Effector CD8-positive, alpha-beta T cell (primary cell): ENCODE results near the gene PTGDR2.

Experiments
- DNase-seq: peaks from one replicate; lab custom pipeline; 2025; lab: John Stamatoyannopoulos, UW
- total RNA-seq, 4 experiments: gene quantifications; one replicate each; lab custom pipeline; 2026; lab: John Stamatoyannopoulos, UW

The PTGDR2 gene
- 0.39 to 89.4 (median 4.8) reads per million in 4 experiments for total RNA-seq

GRCh38 chr11:60855726-60856633 is at the start of gene PTGDR2:
PTGDR2 (minus strand) TSS chr11:60855950; CDS start chr11:60853722, 2,228 bp downstream.
- no peak for DNase-seq

GRCh38 chr11:60905047-60905446 is 49.3 kb upstream of the PTGDR2 start:
- no peak for DNase-seq

- DNase-seq, result no peak
Observed at GRCh38 chr11:60902625-60903024, 46.9 kb upstream of the PTGDR2 start.

- DNase-seq, result no peak
Observed at GRCh38 chr11:60900673-60901404, 45.1 kb upstream of the PTGDR2 start.

GRCh38 chr11:60899977-60900376 is 44.2 kb upstream of the PTGDR2 start:
- DNase-seq, result no peak

GRCh38 chr11:60899046-60899936 is 43.5 kb upstream of the PTGDR2 start:
- no peak for DNase-seq

- DNase-seq, result no peak
Observed at GRCh38 chr11:60897496-60897895, 41.7 kb upstream of the PTGDR2 start.

- DNase-seq, result no peak
Observed at GRCh38 chr11:60895687-60896086, 39.9 kb upstream of the PTGDR2 start.

GRCh38 chr11:60891103-60891741 is 35.5 kb upstream of the PTGDR2 start:
- DNase-seq, result no peak

- no peak for DNase-seq
Observed at GRCh38 chr11:60890696-60891095, 34.9 kb upstream of the PTGDR2 start.

GRCh38 chr11:60889869-60890311 is 34.1 kb upstream of the PTGDR2 start:
- DNase-seq, result no peak

- DNase-seq, result no peak
Observed at GRCh38 chr11:60887556-60887955, 31.8 kb upstream of the PTGDR2 start.

GRCh38 chr11:60880643-60881282 is 25.0 kb upstream of the PTGDR2 start:
- no peak for DNase-seq

GRCh38 chr11:60879971-60880588 is 24.3 kb upstream of the PTGDR2 start:
- no peak for DNase-seq

- DNase-seq, result no peak
Observed at GRCh38 chr11:60879104-60879503, 23.4 kb upstream of the PTGDR2 start.

GRCh38 chr11:60878245-60879101 is 22.7 kb upstream of the PTGDR2 start:
- DNase-seq, result no peak

GRCh38 chr11:60876168-60876485 is 20.4 kb upstream of the PTGDR2 start:
- no peak for DNase-seq

- no peak for DNase-seq
Observed at GRCh38 chr11:60875366-60876167, 19.8 kb upstream of the PTGDR2 start.
